GM19043 (cell line): Measurements from ENCODE around the gene EXD2.
"Not testable (repeated sequence)": the region's sequence is repeated elsewhere in the genome, so short reads cannot be mapped to it uniquely, and the experiment has no call there.

Experiments
- ATAC-seq: cut with Tn5 transposase; IDR thresholded peaks from one replicate; pipeline ENCODE4 v1.9.1; 2021; ENCODE audit warnings: low read depth; ENCODE audit not compliant: unreplicated experiment

EXD2 gene, protein sequence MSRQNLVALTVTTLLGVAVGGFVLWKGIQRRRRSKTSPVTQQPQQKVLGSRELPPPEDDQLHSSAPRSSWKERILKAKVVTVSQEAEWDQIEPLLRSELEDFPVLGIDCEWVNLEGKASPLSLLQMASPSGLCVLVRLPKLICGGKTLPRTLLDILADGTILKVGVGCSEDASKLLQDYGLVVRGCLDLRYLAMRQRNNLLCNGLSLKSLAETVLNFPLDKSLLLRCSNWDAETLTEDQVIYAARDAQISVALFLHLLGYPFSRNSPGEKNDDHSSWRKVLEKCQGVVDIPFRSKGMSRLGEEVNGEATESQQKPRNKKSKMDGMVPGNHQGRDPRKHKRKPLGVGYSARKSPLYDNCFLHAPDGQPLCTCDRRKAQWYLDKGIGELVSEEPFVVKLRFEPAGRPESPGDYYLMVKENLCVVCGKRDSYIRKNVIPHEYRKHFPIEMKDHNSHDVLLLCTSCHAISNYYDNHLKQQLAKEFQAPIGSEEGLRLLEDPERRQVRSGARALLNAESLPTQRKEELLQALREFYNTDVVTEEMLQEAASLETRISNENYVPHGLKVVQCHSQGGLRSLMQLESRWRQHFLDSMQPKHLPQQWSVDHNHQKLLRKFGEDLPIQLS

DNA sequence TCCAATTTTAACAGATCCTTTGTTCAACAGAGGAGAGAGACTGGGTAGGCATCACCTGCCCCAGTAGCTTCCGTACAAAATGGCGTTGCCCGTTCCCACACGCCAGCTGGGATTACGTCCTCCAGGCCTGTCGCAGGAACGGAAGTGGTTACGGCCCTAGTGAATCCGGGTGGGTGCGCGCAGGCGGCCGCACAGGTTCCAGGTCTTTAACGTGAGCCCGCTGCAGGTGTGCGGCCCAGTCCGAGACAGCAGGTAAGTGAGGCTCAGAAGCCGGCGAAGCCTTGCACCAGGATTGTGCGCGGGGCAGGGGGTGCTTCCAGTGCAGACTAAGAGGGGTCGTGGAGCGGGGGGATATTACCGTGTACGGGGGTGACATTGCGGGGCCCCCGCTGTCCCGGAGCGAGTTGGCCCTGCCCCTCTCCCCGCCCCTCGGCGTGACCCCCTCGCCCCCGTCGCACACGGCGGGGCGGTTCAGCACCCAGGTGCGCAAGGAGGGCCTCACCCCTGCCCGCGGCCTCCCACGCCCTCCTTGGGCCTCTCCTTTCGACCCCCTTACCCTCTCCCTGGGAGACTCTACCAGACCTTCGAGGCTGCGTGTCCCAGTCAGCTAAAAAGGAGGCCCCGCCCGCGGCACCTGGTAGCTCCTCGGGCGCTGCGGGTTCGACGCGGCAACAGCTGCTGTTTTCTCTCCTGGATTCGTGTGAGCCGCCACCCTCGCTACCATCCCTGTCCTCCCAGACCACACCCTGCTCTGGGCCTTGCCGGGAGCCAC is at the start of gene EXD2:
Gene EXD2 (plus strand): TSS at position 159 of the 772 bp plus-strand sequence. CDS start 17,973 bp downstream, outside the sequence.
- peak; percentile 92 for ATAC-seq

DNA sequence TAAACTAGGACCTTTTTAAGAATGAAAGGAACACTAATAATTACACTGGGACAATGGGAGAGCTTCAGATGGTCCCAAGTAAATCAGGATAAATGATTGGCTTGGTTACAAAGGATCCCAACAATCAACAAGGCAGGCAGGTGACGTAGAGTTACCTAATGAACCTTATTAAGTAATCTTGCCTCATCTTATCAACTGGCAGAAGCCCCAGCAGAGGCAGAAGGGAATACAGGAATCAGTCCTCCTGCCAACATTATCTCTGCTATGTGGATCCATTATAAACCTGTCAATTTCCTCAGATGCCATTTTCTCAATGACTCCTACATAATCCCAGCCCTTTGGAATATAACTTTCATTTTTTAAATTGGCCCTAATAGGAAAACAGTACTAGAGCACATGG is 49.7 kb upstream of the EXD2 start:
- ATAC-seq, result no peak

DNA sequence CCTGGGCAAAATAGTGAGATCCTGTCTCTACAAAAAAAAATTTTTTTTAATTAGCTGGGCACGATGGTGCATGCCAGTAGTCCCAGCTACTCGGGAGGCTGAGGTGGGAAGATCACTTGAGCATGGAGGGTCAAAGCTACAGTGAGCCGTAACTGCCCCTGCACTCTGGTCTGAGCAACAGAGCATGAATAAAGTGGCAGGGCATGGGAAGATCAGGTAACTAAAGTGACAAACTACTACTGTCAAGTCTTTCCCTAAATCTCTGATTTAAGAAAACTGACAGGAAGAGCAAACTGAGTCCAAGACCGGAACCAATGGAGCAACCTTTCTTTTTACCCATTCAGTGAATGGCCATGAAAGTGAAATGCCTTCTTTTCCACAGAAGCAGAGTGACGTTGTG is 49.2 kb upstream of the EXD2 start:
- ATAC-seq, result no peak

DNA sequence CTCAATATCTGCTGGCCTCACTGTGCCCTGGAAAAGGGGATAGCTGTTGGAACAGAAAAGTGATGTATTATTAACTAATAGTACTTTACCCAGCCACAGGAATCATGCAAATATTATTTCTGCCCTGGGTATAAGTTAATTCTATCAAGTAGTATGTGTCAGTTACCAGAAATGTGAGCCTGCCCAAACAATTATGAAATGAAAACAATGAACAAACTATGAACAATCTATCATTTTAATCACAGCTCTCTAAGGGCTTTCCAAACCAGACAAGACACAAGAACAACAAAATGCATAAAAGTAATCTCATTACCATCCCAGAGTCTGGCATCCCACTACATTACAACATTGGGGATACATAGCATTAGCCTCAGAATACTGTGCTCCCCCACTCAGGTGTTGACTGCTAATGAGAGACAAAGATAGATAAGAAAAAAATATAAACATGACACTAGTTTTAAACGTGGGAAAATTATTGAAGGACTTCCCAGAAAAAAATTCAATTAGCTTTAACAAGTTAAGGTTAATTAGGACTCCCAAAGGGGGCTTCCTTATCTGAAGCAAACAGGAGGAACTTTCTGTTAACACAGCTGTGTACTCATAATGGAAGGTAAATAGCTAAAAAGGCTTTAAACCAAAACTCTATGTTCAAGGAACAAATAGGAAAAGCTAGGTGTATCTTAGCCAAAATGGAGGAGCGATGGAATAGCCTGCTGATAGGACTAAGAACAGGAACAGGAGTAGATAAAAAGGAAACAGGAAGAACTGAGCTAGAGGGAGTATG is 41.6 kb upstream of the EXD2 start:
- ATAC-seq, result no peak

DNA sequence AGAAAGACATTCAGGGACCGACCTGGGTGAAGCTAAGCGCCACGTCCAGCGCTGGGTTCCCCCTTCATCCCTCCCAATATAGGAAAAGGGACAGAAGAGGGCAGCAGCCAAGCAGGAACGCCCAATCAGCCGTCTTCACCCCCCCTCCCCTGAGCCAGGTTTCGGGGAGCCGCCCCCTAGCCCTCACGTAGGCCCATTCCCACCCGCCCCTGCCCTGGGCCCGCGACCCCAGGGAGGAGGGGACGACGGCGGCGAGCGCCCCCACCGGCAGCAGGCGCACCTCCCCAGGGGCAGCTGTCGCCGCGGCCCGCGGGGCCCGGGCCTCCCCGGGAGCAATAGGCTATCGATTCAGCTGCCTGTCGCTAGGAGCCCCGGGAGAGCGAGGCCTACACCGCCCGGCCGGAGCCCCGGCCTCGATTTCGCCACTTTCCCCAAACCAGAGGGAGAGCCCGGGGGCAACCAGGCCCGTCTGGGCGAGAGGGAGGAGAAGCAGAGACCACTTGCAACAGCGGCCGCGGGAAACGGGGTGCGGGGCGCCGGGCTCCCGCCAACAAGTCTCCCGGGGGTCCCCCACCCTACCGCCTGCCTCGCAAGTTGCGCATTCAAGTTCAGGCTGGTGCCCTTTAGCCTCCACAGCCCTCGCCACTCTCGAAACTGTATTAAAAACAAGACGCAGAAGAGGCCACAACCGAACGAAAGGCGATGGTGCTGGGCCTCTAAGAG is 39.7 kb upstream of the EXD2 start:
- ATAC-seq, result no peak

DNA sequence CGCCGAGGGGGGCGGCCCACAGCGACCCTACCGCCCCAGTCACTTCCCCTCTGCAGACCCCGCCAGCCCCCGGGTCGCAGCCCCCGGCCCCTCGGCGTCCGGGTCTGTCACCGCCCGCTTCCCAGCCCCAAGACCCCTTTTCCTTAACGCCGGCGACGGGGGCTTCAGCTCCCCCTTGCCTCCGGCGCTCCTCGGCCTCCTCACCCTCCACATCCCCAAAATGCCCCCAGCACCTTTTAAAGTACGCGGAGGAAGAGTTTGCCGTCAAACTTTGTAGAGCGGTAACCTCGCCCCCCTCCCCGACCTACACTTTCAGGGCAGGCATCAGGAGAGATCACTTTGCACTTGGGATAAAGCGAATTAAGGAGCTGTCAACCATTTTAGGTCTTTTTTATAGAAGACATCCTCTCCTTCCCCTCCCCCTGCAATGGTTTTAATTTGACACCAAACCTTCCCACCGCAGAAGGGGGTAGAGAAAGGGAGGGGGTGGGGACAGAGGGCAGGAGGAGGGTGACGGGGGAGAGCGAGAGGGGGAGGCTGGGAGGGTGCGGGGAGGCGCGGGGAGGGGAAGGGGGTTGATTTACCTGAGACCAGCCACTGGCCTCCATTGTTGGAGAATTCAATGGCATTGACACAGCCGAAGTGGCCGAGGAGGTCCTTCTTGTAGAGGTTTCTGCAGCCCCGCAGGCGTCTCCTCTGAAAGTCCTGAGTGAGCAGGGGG is 39.0 kb upstream of the EXD2 start:
- no peak for ATAC-seq

DNA sequence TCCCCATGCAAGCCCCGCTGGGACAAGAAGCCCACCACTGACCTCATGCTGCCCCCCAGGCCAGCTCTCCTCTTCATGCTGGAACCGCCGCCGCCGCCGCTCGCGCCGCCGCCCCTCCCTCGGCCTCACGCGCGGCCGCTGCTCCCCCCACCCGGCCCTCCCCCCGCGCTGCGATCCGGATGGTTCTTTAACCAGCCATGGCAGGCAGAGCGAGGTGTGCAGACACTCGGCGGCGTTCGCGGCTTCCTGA is 38.5 kb upstream of the EXD2 start, which contains the start of gene DCAF5:
Gene DCAF5 (minus strand): TSS at position 218 of the 250 bp plus-strand sequence. CDS start 141 bp downstream, at position 77.
- no peak for ATAC-seq

DNA sequence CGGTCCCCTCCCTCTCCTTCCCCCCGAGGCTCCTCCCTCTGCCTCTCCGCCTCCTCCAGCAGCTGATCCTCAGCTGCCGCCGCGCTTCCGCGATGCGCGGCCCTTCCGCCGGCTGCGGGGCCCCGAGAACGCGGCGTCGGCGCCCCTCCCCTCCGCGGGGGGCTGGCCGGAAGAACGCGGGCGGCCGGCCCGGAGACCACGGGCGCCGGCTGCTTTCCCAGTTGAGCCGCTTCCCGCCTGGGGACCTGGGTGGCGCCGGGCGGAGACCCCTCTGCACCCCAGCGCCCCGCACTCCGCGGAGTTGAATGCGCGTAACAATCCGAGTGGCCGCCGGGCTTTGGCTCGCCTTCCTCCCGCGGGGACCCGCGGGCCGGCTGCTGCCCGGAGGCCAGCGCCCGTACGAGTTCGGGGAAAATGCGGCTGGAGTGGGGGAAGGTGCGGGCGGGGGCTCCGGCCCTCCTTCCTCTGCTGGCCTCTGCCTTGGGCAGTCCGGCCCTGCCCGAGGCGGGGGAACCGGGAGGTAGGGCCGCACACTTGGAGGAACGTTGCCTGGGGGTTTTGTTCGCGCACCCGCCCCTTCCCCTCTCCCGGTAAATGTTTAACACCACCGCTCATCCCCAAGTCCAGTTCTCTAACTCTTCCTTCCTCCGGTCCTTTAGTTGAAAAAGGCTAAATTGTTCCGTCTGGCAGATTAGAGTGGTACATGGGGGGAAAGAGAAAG is 38.0 kb upstream of the EXD2 start:
- peak; percentile 84 for ATAC-seq

DNA sequence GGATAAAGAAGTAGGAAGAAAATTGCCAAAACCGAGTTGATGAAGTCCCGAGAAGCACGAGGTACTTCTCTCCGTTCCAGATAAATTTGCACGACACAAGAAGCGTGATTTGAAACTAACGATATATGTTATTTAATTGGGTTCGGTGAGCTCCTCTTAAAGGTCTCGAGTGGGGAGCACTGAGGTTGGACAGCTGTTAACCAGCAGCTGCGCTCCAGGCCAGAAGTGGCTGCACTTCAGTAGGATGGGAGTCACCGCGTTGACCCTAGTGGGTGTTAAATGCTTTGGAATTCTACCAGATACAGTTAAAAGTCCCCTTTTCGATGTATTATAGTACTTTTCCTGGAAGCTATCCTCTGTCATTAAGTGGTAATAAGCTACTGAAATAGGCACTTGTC is 37.4 kb upstream of the EXD2 start:
- ATAC-seq, result no peak

DNA sequence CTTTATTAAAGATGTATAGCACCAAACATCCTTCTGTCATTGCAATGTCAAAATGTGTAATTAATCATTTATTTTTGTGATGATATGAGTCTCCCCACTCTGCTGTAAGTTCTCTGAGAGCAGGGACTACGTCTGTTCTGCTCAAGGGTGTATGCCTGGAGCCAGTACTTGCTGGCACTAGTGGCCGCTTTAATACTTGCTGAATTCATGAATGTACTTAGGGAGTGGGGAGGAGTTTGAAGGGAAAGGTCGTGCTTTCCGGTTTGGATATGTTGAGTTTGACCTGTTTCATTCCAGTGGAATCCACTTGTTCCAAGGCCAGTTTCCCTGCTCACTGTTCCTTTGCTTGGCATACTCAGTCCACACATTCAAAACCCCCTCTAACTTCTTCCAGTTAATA is 36.5 kb upstream of the EXD2 start:
- ATAC-seq, result no peak

DNA sequence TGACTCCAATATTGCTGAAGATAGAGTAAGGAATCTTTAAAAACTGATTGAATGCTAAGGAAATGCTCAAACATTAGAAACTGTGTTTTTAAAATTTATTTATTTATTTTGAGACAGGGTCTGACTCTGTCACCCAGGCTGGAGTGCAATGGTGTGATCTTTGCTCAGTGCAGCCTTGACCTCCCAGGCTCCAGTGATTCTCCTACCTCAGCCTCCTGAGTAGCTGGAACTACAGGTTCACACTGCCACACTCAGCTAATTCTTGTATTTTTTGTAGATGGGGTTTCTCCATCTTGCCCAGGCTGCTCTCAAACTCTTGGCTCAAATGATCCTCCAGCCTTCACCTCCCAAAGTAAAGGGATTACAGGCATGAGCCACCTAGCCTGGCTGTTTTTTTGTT is 35.1 kb upstream of the EXD2 start:
- no peak for ATAC-seq

DNA sequence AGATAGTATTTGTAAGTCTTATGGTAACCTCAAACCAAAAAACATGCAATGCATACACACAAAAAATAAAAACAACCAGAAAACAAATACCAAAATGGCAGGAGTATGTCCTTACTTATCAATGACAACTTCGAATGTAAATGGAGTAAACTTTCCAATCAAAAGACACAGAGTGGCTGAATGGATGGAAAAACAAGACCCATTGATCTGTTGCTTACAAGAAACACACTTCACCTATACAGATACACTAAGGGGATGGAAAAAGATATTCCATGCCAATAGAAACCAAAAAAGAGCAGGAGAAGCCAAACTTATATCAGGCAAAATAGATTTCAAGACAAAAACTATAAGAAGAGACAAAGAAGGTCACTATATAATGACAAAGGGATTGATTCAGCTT is 29.7 kb upstream of the EXD2 start:
- no peak for ATAC-seq

DNA sequence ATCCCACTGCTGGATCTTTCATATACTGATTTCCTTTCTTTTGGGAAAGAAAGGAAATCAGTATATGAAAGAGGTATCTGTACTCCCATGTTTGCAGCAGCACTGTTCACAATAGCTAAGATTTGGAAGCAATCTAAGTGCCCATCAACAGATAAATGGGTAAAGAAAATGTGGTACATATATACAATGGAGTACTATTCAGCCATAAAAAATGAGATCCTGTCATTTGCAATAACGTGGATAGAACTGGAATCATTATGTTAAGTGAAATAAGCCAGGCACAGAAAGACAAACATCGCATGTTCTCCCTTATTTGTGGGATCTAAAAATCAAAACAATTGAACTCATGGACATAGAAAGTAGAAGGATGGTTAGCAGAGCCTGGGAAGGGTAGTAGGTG is 25.5 kb upstream of the EXD2 start:
- ATAC-seq, result not testable (repeated sequence)

DNA sequence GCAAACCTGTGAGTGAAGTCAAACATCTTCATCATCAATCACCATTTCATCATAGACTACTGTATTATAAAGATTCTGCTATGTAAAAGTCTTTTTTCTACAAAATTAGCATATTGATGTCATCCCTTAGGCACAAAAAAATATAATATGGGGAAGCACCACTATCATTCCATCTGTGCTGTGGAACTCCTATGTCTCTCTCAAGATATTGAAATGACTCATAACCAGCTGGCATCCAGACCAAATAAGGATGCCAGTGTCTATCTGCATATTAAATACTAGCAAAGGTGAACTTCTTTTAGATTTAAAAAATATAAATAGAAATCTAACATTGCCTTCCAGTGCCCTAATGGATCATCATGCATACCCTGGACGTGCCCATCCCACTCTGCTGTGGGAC is 20.5 kb upstream of the EXD2 start:
- no peak for ATAC-seq

DNA sequence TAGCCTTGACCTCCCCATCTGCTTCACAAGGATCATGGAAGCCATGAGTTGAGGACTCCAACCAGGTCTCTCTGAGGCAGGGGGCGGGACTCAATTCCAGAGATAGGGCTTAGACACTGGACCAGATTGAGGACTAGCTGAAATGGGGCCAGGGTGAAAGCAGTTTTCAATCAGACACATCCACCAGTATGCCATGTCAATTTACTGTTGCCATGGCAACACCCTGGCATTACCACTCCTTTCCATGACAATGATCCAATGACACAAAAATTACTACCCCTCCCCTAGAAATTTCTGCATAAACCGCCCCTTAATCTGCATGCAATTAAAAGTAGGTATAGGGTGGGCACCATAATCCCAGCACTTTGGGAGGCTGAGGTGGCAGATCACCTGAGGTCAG is 19.7 kb upstream of the EXD2 start:
- ATAC-seq, result no peak

DNA sequence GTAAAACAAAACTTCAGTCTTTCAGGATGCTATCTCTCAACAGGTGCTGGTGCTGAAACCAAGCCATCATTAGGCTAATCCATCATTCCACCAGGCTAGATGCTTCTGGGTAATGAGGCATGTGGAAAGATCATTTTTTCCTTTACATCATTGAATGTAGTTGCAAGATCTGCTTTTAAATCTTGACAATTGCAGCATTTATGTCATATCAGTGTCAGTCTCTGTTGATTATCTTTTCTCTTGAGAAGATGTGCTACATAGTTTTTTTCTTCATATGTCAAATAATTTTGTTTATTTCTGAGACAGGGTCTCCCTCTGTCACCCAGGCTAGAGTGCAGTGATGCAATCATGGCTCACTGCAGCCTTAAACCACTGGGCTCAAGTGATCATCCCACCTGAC is 16.2 kb upstream of the EXD2 start:
- ATAC-seq, result no peak

DNA sequence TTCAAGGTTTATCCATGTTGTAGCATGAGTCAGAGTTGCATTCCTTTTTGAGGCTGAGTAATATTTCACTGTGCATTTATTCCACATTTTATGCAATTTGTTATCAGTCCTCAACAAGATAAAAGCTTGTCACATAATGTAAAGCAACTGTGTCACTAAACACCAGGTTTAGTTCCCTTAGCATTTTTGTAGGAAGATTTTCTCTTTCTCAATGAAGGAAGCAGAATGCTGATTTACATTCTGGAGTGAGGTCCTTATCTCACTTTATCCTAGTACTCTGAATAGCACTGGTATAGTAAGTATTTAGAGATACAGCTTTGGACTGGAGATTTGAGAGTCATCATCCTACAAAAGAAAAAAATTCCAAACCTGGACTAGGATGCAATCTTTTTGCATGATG is 9.8 kb upstream of the EXD2 start:
- ATAC-seq, result no peak

DNA sequence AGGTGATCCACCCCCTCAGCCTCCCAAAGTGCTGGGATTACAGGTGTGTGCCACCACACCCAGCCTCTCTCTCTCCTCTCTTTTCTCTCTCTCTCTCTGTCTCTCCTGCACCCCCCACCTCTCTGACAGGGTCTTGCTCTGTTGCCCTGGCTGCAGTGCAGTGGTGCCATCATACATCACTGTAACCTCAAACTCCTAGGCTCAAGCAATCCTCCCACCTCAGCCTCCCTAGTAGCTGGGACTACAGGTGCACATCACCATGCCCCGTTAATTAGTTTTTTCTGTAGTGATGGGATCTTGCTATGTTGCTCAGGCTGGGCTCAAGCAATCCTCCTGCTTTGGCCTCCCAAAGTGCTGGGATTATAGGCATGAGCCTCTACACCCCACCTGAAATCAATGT is 8.7 kb upstream of the EXD2 start:
- ATAC-seq, result not testable (repeated sequence)

DNA sequence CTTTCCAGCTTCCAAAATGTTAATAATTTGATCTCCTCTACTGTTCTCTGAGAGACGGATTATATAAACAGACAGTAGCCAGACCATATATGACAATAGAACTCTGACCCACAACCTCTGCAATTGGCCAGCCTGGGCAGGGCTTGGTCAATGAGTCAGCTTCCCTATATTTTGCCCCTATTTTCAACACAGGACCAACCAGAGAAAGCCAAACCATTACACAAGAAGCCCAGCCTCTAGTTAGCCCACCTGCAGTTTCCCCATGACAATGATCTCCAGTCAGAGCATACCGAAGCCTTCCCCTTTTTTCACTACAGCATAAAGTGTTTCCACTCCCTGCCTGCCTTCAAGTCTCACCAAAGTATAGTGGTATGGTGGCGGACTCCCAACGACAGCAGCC is 7.6 kb upstream of the EXD2 start:
- ATAC-seq, result no peak
